H9 (cell line): ENCODE data around the gene CLMN. TPM values are rescaled to one million over a fixed set of nuclear protein-coding genes. Genes with fewer than 3 reads are reported as not detected.

ENCODE experiments used
- DNase-seq: peaks from one replicate; pipeline ENCODE4 v3.0.0-alpha.2; 2017
- H2AFZ ChIP-seq: one replicate; pipeline ENCODE4 v1.6.1; 2013; ENCODE audit warnings: mild to moderate bottlenecking, low read length, control low read depth, moderate library complexity
- H2AK5ac ChIP-seq: 2 replicates; pipeline ENCODE4 v1.6.1; 2013; ENCODE audit warnings: low read length, control low read depth, mixed read lengths; ENCODE audit not compliant: insufficient read length
- H2BK120ac ChIP-seq: one replicate; pipeline ENCODE4 v1.6.1; 2013; ENCODE audit warnings: low read depth, mild to moderate bottlenecking, low read length, control low read depth, inconsistent platforms; ENCODE audit not compliant: poor library complexity, severe bottlenecking
- H2BK12ac ChIP-seq: 2 replicates; pipeline ENCODE4 v1.6.1; 2013; ENCODE audit warnings: low read length, control low read depth, mixed read lengths, low read depth; ENCODE audit not compliant: insufficient read length
- H2BK15ac ChIP-seq: 2 replicates; pipeline ENCODE4 v1.6.1; 2013; ENCODE audit warnings: low read depth, low read length, control low read depth
- H2BK20ac ChIP-seq: one replicate; pipeline ENCODE4 v1.6.1; 2013; ENCODE audit warnings: low read depth, mild to moderate bottlenecking, low read length, control low read depth, inconsistent platforms; ENCODE audit not compliant: poor library complexity, severe bottlenecking
- H2BK5ac ChIP-seq: 2 replicates; pipeline ENCODE4 v1.6.1; 2013; ENCODE audit warnings: low read length, control low read depth, mixed read lengths; ENCODE audit not compliant: insufficient read length
- H3K14ac ChIP-seq: 2 replicates; pipeline ENCODE4 v1.6.1; 2013; ENCODE audit warnings: low read length, control low read depth; ENCODE audit not compliant: insufficient read depth
- H3K18ac ChIP-seq: 2 replicates; pipeline ENCODE4 v1.6.1; 2013; ENCODE audit warnings: low read depth, mild to moderate bottlenecking, mixed read lengths, low read length, control low read depth; ENCODE audit not compliant: insufficient read length
- H3K23ac ChIP-seq: 2 replicates; pipeline ENCODE4 v1.6.1; 2013; ENCODE audit warnings: low read length, control low read depth, mixed read lengths, low read depth; ENCODE audit not compliant: insufficient read length
- H3K23me2 ChIP-seq: 2 replicates; pipeline ENCODE4 v1.6.1; 2013; ENCODE audit warnings: low read depth, mild to moderate bottlenecking, mixed read lengths, low read length, control low read depth; ENCODE audit not compliant: insufficient read length, poor library complexity, severe bottlenecking
- H3K27ac ChIP-seq: 2 replicates; pipeline ENCODE4 v1.5.1; 2013; ENCODE audit warnings: low read length, control low read depth, mixed read lengths, low read depth; ENCODE audit not compliant: insufficient read length
- H3K27me3 ChIP-seq: 2 replicates; pipeline ENCODE4 v1.6.1; 2013; ENCODE audit warnings: low read length, control low read depth, inconsistent platforms; ENCODE audit not compliant: insufficient read depth
- H3K4ac ChIP-seq: 2 replicates; pipeline ENCODE4 v1.6.1; 2013; ENCODE audit warnings: low read depth, mild to moderate bottlenecking, control low read depth, inconsistent platforms, low read length, moderate library complexity
- H3K4me1 ChIP-seq: 2 replicates; pipeline ENCODE4 v1.6.1; 2013; ENCODE audit warnings: low read length, control low read depth, inconsistent platforms; ENCODE audit not compliant: insufficient read depth
- H3K4me2 ChIP-seq: 2 replicates; pipeline ENCODE4 v1.6.1; 2013; ENCODE audit warnings: low read length, control low read depth, mixed read lengths; ENCODE audit not compliant: insufficient read length, insufficient read depth
- H3K56ac ChIP-seq: 2 replicates; pipeline ENCODE4 v1.6.1; 2013; ENCODE audit warnings: low read depth, mild to moderate bottlenecking, mixed read lengths, low read length, control low read depth; ENCODE audit not compliant: insufficient read length
- H3K79me1 ChIP-seq: 2 replicates; pipeline ENCODE4 v1.6.1; 2013; ENCODE audit warnings: low read depth, mild to moderate bottlenecking, moderate library complexity, low read length, control low read depth, inconsistent platforms; ENCODE audit not compliant: insufficient read depth, poor library complexity, severe bottlenecking
- H3K79me2 ChIP-seq: 2 replicates; pipeline ENCODE4 v1.6.1; 2013; ENCODE audit warnings: low read length, control low read depth, inconsistent platforms; ENCODE audit not compliant: insufficient read depth
- H3K9ac ChIP-seq: 2 replicates; pipeline ENCODE4 v1.6.1; 2013; ENCODE audit warnings: low read length, control low read depth, mixed read lengths; ENCODE audit not compliant: insufficient read length; ENCODE audit errors: extremely low read depth
- H3K9me3 ChIP-seq: one replicate; pipeline ENCODE4 v1.6.1; 2013; ENCODE audit warnings: low read depth, low read length, inconsistent platforms; ENCODE audit not compliant: control insufficient read depth
- H3T11ph ChIP-seq: one replicate; pipeline ENCODE4 v1.6.1; 2013; ENCODE audit warnings: mild to moderate bottlenecking, low read length, control low read depth, inconsistent platforms
- H4K20me1 ChIP-seq: one replicate; pipeline ENCODE4 v1.6.1; 2013; ENCODE audit not compliant: control insufficient read depth, insufficient read length, insufficient read depth
- H4K5ac ChIP-seq: 2 replicates; pipeline ENCODE4 v1.6.1; 2013; ENCODE audit warnings: low read depth, mild to moderate bottlenecking, mixed read lengths, low read length, control low read depth; ENCODE audit not compliant: insufficient read length
- H4K8ac ChIP-seq: replicated peaks from 2 replicates; pipeline ENCODE4 v1.6.1; 2013; ENCODE audit warnings: low read length, control low read depth, mixed read lengths, low read depth; ENCODE audit not compliant: insufficient read length
- H4K91ac ChIP-seq: 2 replicates; pipeline ENCODE4 v1.6.1; 2013; ENCODE audit warnings: low read depth, mild to moderate bottlenecking, moderate library complexity, mixed read lengths, low read length, control low read depth; ENCODE audit not compliant: insufficient read length
- H3K27ac Mint-ChIP-seq, 3 experiments: 2 replicates in 2 of 3; 3 replicates in 1 of 3; pipeline ENCODE4 v1.8.0; 2020 to 2021; ENCODE audit warnings: mixed read lengths in 3 of 3, mild to moderate bottlenecking in 1 of 3, moderate library complexity in 1 of 3
- H3K27me3 Mint-ChIP-seq: 2 replicates; pipeline ENCODE4 v1.8.0; 2021; ENCODE audit warnings: low read depth, mild to moderate bottlenecking, moderate library complexity, mixed read lengths
- H3K36me3 Mint-ChIP-seq, 3 experiments: 2 replicates in 2 of 3; 3 replicates in 1 of 3; pipeline ENCODE4 v1.8.0; 2020 to 2021; ENCODE audit warnings: low read depth in 3 of 3, mixed read lengths in 3 of 3; ENCODE audit not compliant: insufficient read depth in 1 of 3
- H3K4me1 Mint-ChIP-seq, 2 experiments: 2 replicates each; pipeline ENCODE4 v1.8.0; 2020; ENCODE audit warnings: mixed read lengths in 2 of 2
- H3K4me3 Mint-ChIP-seq, 2 experiments: 2 replicates in 1 of 2; 3 replicates in 1 of 2; pipeline ENCODE4 v1.8.0; 2020 to 2021; ENCODE audit warnings: mild to moderate bottlenecking in 2 of 2, mixed read lengths in 2 of 2, moderate library complexity in 1 of 2
- H3K9me3 Mint-ChIP-seq, 2 experiments: 2 replicates in 1 of 2; 3 replicates in 1 of 2; pipeline ENCODE4 v1.8.0; 2020; ENCODE audit warnings: mild to moderate bottlenecking in 2 of 2, mixed read lengths in 2 of 2, moderate library complexity in 1 of 2
- CTCF ChIP-seq: fragments of 200-600 bp; sonication (generic); conservative IDR thresholded peaks from 3 replicates; pipeline ENCODE4 v1.8.0; 2021; ENCODE audit warnings: antibody characterized with exemption, mild to moderate bottlenecking
- WGBS: extraction: QIAGEN DNeasy Blood & Tissue Kit; methylation state at CpG from one replicate; pipeline ENCODE4 v1.1.7; 2013; ENCODE audit warnings: missing lambda C conversion rate, low lambda C conversion rate, mixed read lengths; ENCODE audit not compliant: insufficient read length; ENCODE audit errors: extremely low coverage; 5-methylcytosine and 5-hydroxymethylcytosine counted together
- total RNA-seq: library from RNA; stranded (reverse); gene quantifications from 2 replicates; pipeline ENCODE4 v1.2.1, GENCODE V29; 2021

Gene CLMN
- total RNA-seq, 1 experiment from 2014 or later = 7.6 TPM

GRCh38 chr14:95288672-95289322, 30.9 kb downstream of the CLMN start:
- H4K20me1 ChIP-seq = no peaks in the 10 kb centered on the region
- H3T11ph ChIP-seq = no peak overlapping the region
- no peak overlapping the region for H3K4me2 ChIP-seq
- H3K9me3 ChIP-seq = no peaks in the 10 kb centered on the region
- H3K27me3 ChIP-seq = no peaks in the 10 kb centered on the region
- no CpG with 5 or more reads among the region's 5 CpGs for WGBS
- no peaks in the 10 kb centered on the region for H3K23me2 ChIP-seq
- Mint-ChIP-seq H3K27me3 (no peaks in the 10 kb centered on the region; the same call in 1 of the 2 replicates), H3K4me1 (peaks cover 30 to 50% of the 10 kb centered on the region in 2 experiments), H3K9me3 (peaks cover 0 to 10% of the 10 kb centered on the region in 2 experiments; a peak in 2 of 5 replicates), H3K4me3 (no peak overlapping the region), H3K27ac (no peak overlapping the region), H3K36me3 (peaks cover 5 to 20% (median 5%) of the 10 kb centered on the region in 3 experiments; a peak in 6 of 7 replicates)
- no peaks in the 10 kb centered on the region for H3K79me1 ChIP-seq
- no peak overlapping the region for H2AFZ ChIP-seq
- no peak overlapping the region for H3K14ac ChIP-seq
- H2BK12ac ChIP-seq = no peak overlapping the region
- 0 out of 2 replicates have a peak, but pooled peaks cover 5% of the 10 kb centered on the region for H3K4me1 ChIP-seq
- H3K18ac ChIP-seq = no peak overlapping the region
- no peak overlapping the region for H2AK5ac ChIP-seq
- H4K5ac ChIP-seq = no peak overlapping the region
- H2BK15ac ChIP-seq = no peak overlapping the region
- H3K27ac ChIP-seq = no peak overlapping the region
- TF ChIP-seq CTCF = no peak
- no peak overlapping the region for H2BK5ac ChIP-seq
- H2BK20ac ChIP-seq = no peak overlapping the region
- no peak overlapping the region for H4K8ac ChIP-seq
- no peak overlapping the region for H4K91ac ChIP-seq
- no peak overlapping the region for H3K56ac ChIP-seq
- no peak overlapping the region for H3K23ac ChIP-seq
- no peak overlapping the region for H3K4ac ChIP-seq
- no peaks in the 10 kb centered on the region for H3K79me2 ChIP-seq
- peak; percentile 14 for DNase-seq
- no peak overlapping the region for H3K9ac ChIP-seq
- no peak overlapping the region for H2BK120ac ChIP-seq
